Activated naive CD4-positive, alpha-beta T cell treated with anti-CD3 and anti-CD28 coated beads, Interleukin-2, amount 50 U/mL, for 16 hours (primary cell): ENCODE measurements around the gene GLMP.
"Not testable (repeated sequence)": the region's sequence is repeated elsewhere in the genome, so short reads cannot be mapped to it uniquely, and the experiment has no call there.

Source experiments
- DNase-seq: peaks from one replicate; pipeline ENCODE4 v3.0.0-alpha.2; 2020

The GLMP gene

GRCh38 chr1:156295391-156295947, at the start of gene GLMP:
TSS of gene GLMP (minus strand) at chr1:156295679. CDS start at chr1:156295645, 34 bp downstream.
- DNase-seq, result peak; percentile 44

- no peak for DNase-seq
These were observed 48.9 kb upstream of the GLMP start for GRCh38 chr1:156344409-156344808.

- DNase-seq, result no peak
These were observed 46.9 kb upstream of the GLMP start for GRCh38 chr1:156342166-156342955.

- DNase-seq, result peak; percentile 98
These were observed 42.9 kb upstream of the GLMP start, which contains the start of the genes CCT3 and TSACC for GRCh38 chr1:156338180-156338976. TSS of gene CCT3 (minus strand) at chr1:156338292. CDS start at chr1:156338184, 108 bp downstream. TSS of gene TSACC (plus strand) at chr1:156338526. CDS start at chr1:156339758, 1,232 bp downstream.

- DNase-seq, result peak; percentile 31
These were observed 42.4 kb upstream of the GLMP start for GRCh38 chr1:156337888-156338179.

GRCh38 chr1:156337052-156337887, 41.8 kb upstream of the GLMP start:
- DNase-seq, result no peak

GRCh38 chr1:156336242-156336641, 40.8 kb upstream of the GLMP start:
- DNase-seq, result no peak

GRCh38 chr1:156323179-156323578, 27.7 kb upstream of the GLMP start:
- not testable (repeated sequence) for DNase-seq

GRCh38 chr1:156320560-156320959, 25.1 kb upstream of the GLMP start:
- no peak for DNase-seq

- DNase-seq, result no peak
These were observed 24.2 kb upstream of the GLMP start for GRCh38 chr1:156319664-156320063.

GRCh38 chr1:156316909-156317308, 21.4 kb upstream of the GLMP start:
- DNase-seq, result no peak

GRCh38 chr1:156310962-156311361, 15.5 kb upstream of the GLMP start:
- DNase-seq, result no peak

- DNase-seq, result no peak
These were observed 12.6 kb upstream of the GLMP start for GRCh38 chr1:156308078-156308477.

- no peak for DNase-seq
These were observed 9.7 kb upstream of the GLMP start for GRCh38 chr1:156305215-156305614.

GRCh38 chr1:156303241-156303640, 7.8 kb upstream of the GLMP start:
- DNase-seq, result no peak

GRCh38 chr1:156298852-156299357, 3.4 kb upstream of the GLMP start, which contains the start of gene VHLL:
TSS of gene VHLL (minus strand) at chr1:156299307. CDS start at chr1:156299189, 118 bp downstream.
- DNase-seq, result no peak

- no peak for DNase-seq
These were observed 1.6 kb downstream of the GLMP start for GRCh38 chr1:156293895-156294294.

- no peak for DNase-seq
These were observed 2.4 kb downstream of the GLMP start for GRCh38 chr1:156293098-156293434.

GRCh38 chr1:156291226-156292061, 4.0 kb downstream of the GLMP start:
- no peak for DNase-seq

- DNase-seq, result no peak
These were observed 5.6 kb downstream of the GLMP start for GRCh38 chr1:156289857-156290256.

GRCh38 chr1:156286061-156286460, 9.4 kb downstream of the GLMP start:
- DNase-seq, result no peak

GRCh38 chr1:156285437-156285836, 10.0 kb downstream of the GLMP start:
- DNase-seq, result no peak
